Astrocyte (in vitro differentiated cells and primary cell): ENCODE measurements around the gene HBG2.

Experiments used
- CTCF ChIP-seq: IDR thresholded peaks from 2 replicates; pipeline ENCODE4 v1.5.1; 2011; ENCODE audit warnings: low read depth, mild to moderate bottlenecking, inconsistent platforms, low read length, moderate library complexity; ENCODE audit not compliant: insufficient read depth
- EZH2 ChIP-seq: IDR thresholded peaks from 2 replicates; pipeline ENCODE4 v1.6.1; 2012; ENCODE audit warnings: mild to moderate bottlenecking, low read length, inconsistent platforms; ENCODE audit not compliant: insufficient read depth

GRCh38 chr11:5238486-5238885 is 16.1 kb downstream of the HBG2 start:
- TF ChIP-seq CTCF = no peak
- no peak for TF ChIP-seq EZH2
